SJCRH30 (cell line): ENCODE data around the gene SLC2A6. TPM values are rescaled to one million over a fixed set of nuclear protein-coding genes. Genes with fewer than 3 reads are reported as not detected.
"Not testable (repeated sequence)": the region's sequence is repeated elsewhere in the genome, so short reads cannot be mapped to it uniquely, and the experiment has no call there.

ENCODE experiments used
- DNase-seq, 2 experiments: peaks; one replicate each; pipeline ENCODE4 v3.0.0-alpha.2; 2015 to 2020
- H3K27ac ChIP-seq: fragments of 250-450 bp; sonication (Bioruptor Pico); 2 replicates; pipeline ENCODE4 v1.5.1; 2020; ENCODE audit warnings: mild to moderate bottlenecking, moderate library complexity
- H3K27me3 ChIP-seq: fragments of 250-450 bp; sonication (Bioruptor Pico); 2 replicates; pipeline ENCODE4 v1.5.1; 2020; ENCODE audit warnings: mild to moderate bottlenecking, moderate library complexity
- H3K36me3 ChIP-seq: fragments of 250-450 bp; sonication (Bioruptor Pico); 2 replicates; pipeline ENCODE4 v1.5.1; 2020; ENCODE audit warnings: mild to moderate bottlenecking, moderate library complexity
- H3K4me1 ChIP-seq: fragments of 250-450 bp; sonication (Bioruptor Pico); 2 replicates; pipeline ENCODE4 v1.5.1; 2020; ENCODE audit warnings: mild to moderate bottlenecking, moderate library complexity
- H3K4me3 ChIP-seq: fragments of 250-450 bp; sonication (Bioruptor Pico); 2 replicates; pipeline ENCODE4 v1.5.1; 2020; ENCODE audit warnings: mild to moderate bottlenecking, moderate library complexity
- H3K9me3 ChIP-seq: fragments of 250-450 bp; sonication (Bioruptor Pico); replicated peaks from 2 replicates; pipeline ENCODE4 v1.5.1; 2020; ENCODE audit warnings: mild to moderate bottlenecking, moderate library complexity
- total RNA-seq: library from RNA; depleted of rRNA; stranded (reverse); fragments of >200 nt; shearing (Covaris generic); gene quantifications from 2 replicates; pipeline ENCODE4 v1.2.3, GENCODE V29; 2014

Gene SLC2A6
- total RNA-seq, 1 experiment from 2014 or later: 23.4 TPM

GRCh38 chr9:133457233-133457632, 21.7 kb downstream of the SLC2A6 start:
- peaks cover 10% of the 10 kb centered on the region; the same call in 1 of the 2 replicates for H3K4me1 ChIP-seq
- H3K36me3 ChIP-seq: no peaks in the 10 kb centered on the region
- no peaks in the 10 kb centered on the region for H3K27me3 ChIP-seq
- H3K9me3 ChIP-seq: no peaks in the 10 kb centered on the region
- no peak for DNase-seq
- no peak overlapping the region for H3K27ac ChIP-seq
- no peak overlapping the region for H3K4me3 ChIP-seq

GRCh38 chr9:133456409-133456808, 22.5 kb downstream of the SLC2A6 start:
- Histone ChIP-seq H3K36me3 (no peaks in the 10 kb centered on the region), H3K9me3 (no peaks in the 10 kb centered on the region), H3K4me3 (no peak overlapping the region), H3K27ac (no peak overlapping the region), H3K4me1 (peaks cover 10% of the 10 kb centered on the region; the same call in 1 of the 2 replicates), H3K27me3 (no peaks in the 10 kb centered on the region)
- DNase-seq: no peak

- H3K9me3 ChIP-seq: no peaks in the 10 kb centered on the region
- H3K27me3 ChIP-seq: no peaks in the 10 kb centered on the region
- no peak for DNase-seq
- H3K36me3 ChIP-seq: no peaks in the 10 kb centered on the region
- H3K27ac ChIP-seq: no peak overlapping the region
- H3K4me3 ChIP-seq: no peak overlapping the region
- H3K4me1 ChIP-seq: peaks cover 9% of the 10 kb centered on the region; the same call in 1 of the 2 replicates
Measured at GRCh38 chr9:133455936-133456335, 23.0 kb downstream of the SLC2A6 start.

- Histone ChIP-seq H3K27ac (no peak overlapping the region), H3K4me1 (peaks cover 5% of the 10 kb centered on the region; the same call in 1 of the 2 replicates), H3K36me3 (no peaks in the 10 kb centered on the region), H3K4me3 (no peak overlapping the region), H3K27me3 (no peaks in the 10 kb centered on the region), H3K9me3 (no peaks in the 10 kb centered on the region)
- no peak for DNase-seq
Measured at GRCh38 chr9:133454943-133455673, 23.8 kb downstream of the SLC2A6 start.

GRCh38 chr9:133454325-133454724, 24.6 kb downstream of the SLC2A6 start:
- Histone ChIP-seq H3K4me3 (no peak overlapping the region), H3K27me3 (no peaks in the 10 kb centered on the region), H3K27ac (no peak overlapping the region), H3K36me3 (no peaks in the 10 kb centered on the region), H3K9me3 (no peaks in the 10 kb centered on the region), H3K4me1 (peaks cover 5% of the 10 kb centered on the region; the same call in 1 of the 2 replicates)
- no peak for DNase-seq

- no peak overlapping the region for H3K4me3 ChIP-seq
- no peaks in the 10 kb centered on the region for H3K36me3 ChIP-seq
- no peak overlapping the region for H3K27ac ChIP-seq
- DNase-seq: no peak
- peaks cover under 1% of the 10 kb centered on the region; the same call in 1 of the 2 replicates for H3K4me1 ChIP-seq
- H3K27me3 ChIP-seq: 0 out of 2 replicates have a peak, but pooled peaks cover 4% of the 10 kb centered on the region
- H3K9me3 ChIP-seq: no peaks in the 10 kb centered on the region
Measured at GRCh38 chr9:133453651-133454050, 25.2 kb downstream of the SLC2A6 start.

GRCh38 chr9:133452562-133452961, 26.3 kb downstream of the SLC2A6 start:
- no peaks in the 10 kb centered on the region for H3K9me3 ChIP-seq
- no peaks in the 10 kb centered on the region for H3K4me1 ChIP-seq
- no peak overlapping the region for H3K27ac ChIP-seq
- H3K27me3 ChIP-seq: peaks cover 11% of the 10 kb centered on the region; the same call in 1 of the 2 replicates
- H3K36me3 ChIP-seq: no peaks in the 10 kb centered on the region
- H3K4me3 ChIP-seq: no peak overlapping the region
- no peak for DNase-seq

GRCh38 chr9:133451865-133452264, 27.0 kb downstream of the SLC2A6 start:
- H3K9me3 ChIP-seq, H3K4me3 ChIP-seq, DNase-seq, H3K27ac ChIP-seq, H3K4me1 ChIP-seq, H3K36me3 ChIP-seq: not testable (repeated sequence)
- H3K27me3 ChIP-seq: peaks cover 11% of the 10 kb centered on the region

- H3K4me3 ChIP-seq: no peak overlapping the region
- no peak for DNase-seq
- H3K27me3 ChIP-seq: peaks cover 17% of the 10 kb centered on the region
- H3K36me3 ChIP-seq: no peaks in the 10 kb centered on the region
- no peak overlapping the region for H3K27ac ChIP-seq
- H3K9me3 ChIP-seq: no peaks in the 10 kb centered on the region
- H3K4me1 ChIP-seq: no peaks in the 10 kb centered on the region
Measured at GRCh38 chr9:133449760-133450159, 29.1 kb downstream of the SLC2A6 start.

GRCh38 chr9:133448487-133448972, 30.4 kb downstream of the SLC2A6 start:
- no peak for DNase-seq
- Histone ChIP-seq H3K36me3 (no peaks in the 10 kb centered on the region), H3K27ac (no peak overlapping the region)

GRCh38 chr9:133445293-133445969, 33.5 kb downstream of the SLC2A6 start:
- Histone ChIP-seq H3K9me3 (no peaks in the 10 kb centered on the region), H3K4me3 (no peak overlapping the region), H3K27me3 (peaks cover 49% of the 10 kb centered on the region), H3K27ac (no peak overlapping the region), H3K36me3 (no peaks in the 10 kb centered on the region), H3K4me1 (no peaks in the 10 kb centered on the region)
- DNase-seq: no peak

More at GRCh38 chr9:133448487-133448972, 30.4 kb downstream of the SLC2A6 start:
- no peak overlapping the region for H3K4me3 ChIP-seq
- H3K9me3 ChIP-seq: no peaks in the 10 kb centered on the region
- peaks cover 29% of the 10 kb centered on the region for H3K27me3 ChIP-seq
- H3K4me1 ChIP-seq: no peaks in the 10 kb centered on the region

- no peak overlapping the region for H3K27ac ChIP-seq
- no peaks in the 10 kb centered on the region for H3K9me3 ChIP-seq
- no peaks in the 10 kb centered on the region for H3K4me1 ChIP-seq
- H3K36me3 ChIP-seq: no peaks in the 10 kb centered on the region
- no peak overlapping the region for H3K4me3 ChIP-seq
- no peak for DNase-seq
- peaks cover 48% of the 10 kb centered on the region for H3K27me3 ChIP-seq
Measured at GRCh38 chr9:133443982-133444381, 34.9 kb downstream of the SLC2A6 start.

- Histone ChIP-seq H3K27me3 (peaks cover 41% of the 10 kb centered on the region), H3K4me1 (no peaks in the 10 kb centered on the region), H3K36me3 (no peaks in the 10 kb centered on the region), H3K27ac (no peak overlapping the region), H3K9me3 (no peaks in the 10 kb centered on the region), H3K4me3 (no peak overlapping the region)
- no peak for DNase-seq
Measured at GRCh38 chr9:133443248-133443647, 35.7 kb downstream of the SLC2A6 start.

GRCh38 chr9:133441571-133441970, 37.3 kb downstream of the SLC2A6 start:
- no peaks in the 10 kb centered on the region for H3K36me3 ChIP-seq
- no peaks in the 10 kb centered on the region for H3K4me1 ChIP-seq
- H3K9me3 ChIP-seq: no peaks in the 10 kb centered on the region
- no peak for DNase-seq
- H3K27me3 ChIP-seq: peaks cover 37% of the 10 kb centered on the region
- no peak overlapping the region for H3K4me3 ChIP-seq
- H3K27ac ChIP-seq: no peak overlapping the region

- Histone ChIP-seq H3K27ac (no peak overlapping the region), H3K9me3 (no peaks in the 10 kb centered on the region), H3K4me1 (no peaks in the 10 kb centered on the region), H3K27me3 (peaks cover 37% of the 10 kb centered on the region), H3K36me3 (no peaks in the 10 kb centered on the region), H3K4me3 (no peak overlapping the region)
- no peak for DNase-seq
Measured at GRCh38 chr9:133440874-133441273, 38.0 kb downstream of the SLC2A6 start.
